Prostate gland (tissue), 2 donors: ENCODE data around the gene HLX. TPM values are rescaled to one million over a fixed set of nuclear protein-coding genes. Genes with fewer than 3 reads are reported as not detected.

Source experiments
- DNase-seq: peaks from one replicate; pipeline ENCODE4 v3.0.0-alpha.2; 2019; ENCODE audit warnings: low spot score
- H3K27ac ChIP-seq, 2 donors: fragments of 200-600 bp; sonication (generic); 2 replicates each; pipeline ENCODE4 v1.5.1; 2017 to 2019
- H3K27me3 ChIP-seq: fragments of 200-600 bp; sonication (generic); replicated peaks from 2 replicates; pipeline ENCODE4 v1.5.1; 2019; ENCODE audit not compliant: insufficient read depth
- H3K36me3 ChIP-seq, 2 donors: fragments of 200-600 bp; sonication (generic); 1 replicate in 1 of 2; 2 replicates in 1 of 2; pipeline versions ENCODE4 v1.5.1 to v1.8.1; 2017 to 2019
- H3K4me1 ChIP-seq: fragments of 200-600 bp; sonication (generic); replicated peaks from 2 replicates; pipeline ENCODE4 v1.5.1; 2019
- H3K4me3 ChIP-seq, 2 donors: fragments of 200-600 bp; sonication (generic); 2 replicates each; pipeline ENCODE4 v1.5.1; 2017 to 2019
- H3K9me3 ChIP-seq: fragments of 200-600 bp; sonication (generic); 2 replicates; pipeline ENCODE4 v1.5.1; 2017
- CTCF ChIP-seq, 4 experiments: fragments of 200-600 bp in 2 of 4; fragments of 450-650 bp in 2 of 4; sonication (generic) in 2 of 4; IDR thresholded peaks; 1 replicate in 3 of 4; 2 replicates in 1 of 4; pipeline ENCODE4 v1.5.1; 2016 to 2019; ENCODE audit warnings: antibody characterized with exemption in 4 of 4, mild to moderate bottlenecking in 2 of 4, moderate library complexity in 2 of 4
- POLR2A ChIP-seq: fragments of 450-650 bp; IDR thresholded peaks from one replicate; pipeline ENCODE4 v1.6.1; 2016; ENCODE audit warnings: antibody characterized with exemption, mild to moderate bottlenecking
- POLR2AphosphoS5 ChIP-seq: sonication (generic); formaldehyde crosslinking; IDR thresholded peaks from one replicate; pipeline ENCODE4 v1.6.1; 2017; ENCODE audit warnings: antibody characterized with exemption
- WGBS: methylation state at CpG from one replicate; pipeline ENCODE4 v1.1.5; 2018; 5-methylcytosine and 5-hydroxymethylcytosine counted together
- intact Hi-C: fragments of 100-400 bp; cut with DNase I; formaldehyde crosslinking; loops from one replicate; pipeline ENCODE4 v1.14.2; 2022
- total RNA-seq, 2 donors: library from RNA; depleted of rRNA; stranded (reverse); fragments of >200 nt; gene quantifications; one replicate each; pipeline ENCODE4 v1.1.0, GENCODE V29; 2016

The HLX gene
- total RNA-seq, 2 donors from 2014 or later: 2.3 to 8.2 TPM

- 40% methylated on average over 46 of the region's 54 CpGs for WGBS
- Histone ChIP-seq H3K9me3 (no peaks in the 10 kb centered on the region), H3K27ac (no peak overlapping the region), H3K27me3 (peaks cover 5% of the 10 kb centered on the region), H3K4me3 (no peak overlapping the region), H3K4me1 (no peaks in the 10 kb centered on the region), H3K36me3 (no peaks in the 10 kb centered on the region)
- intact Hi-C loops: loop anchor here (5.0 to 10.0 kb wide), 2 partner anchors 328 to 1581 kb away; no protein-coding TSS in a partner anchor
- no peak for DNase-seq
- TF ChIP-seq POLR2AphosphoS5: no peak
- no peak for TF ChIP-seq CTCF (IDR thresholded peaks at IDR 0.05)
- TF ChIP-seq POLR2A: no peak
Measured at GRCh38 chr1:220876511-220877376, 2.5 kb upstream of the HLX start.

GRCh38 chr1:220877377-220878095 lies 1.7 kb upstream of the HLX start:
- no peak for TF ChIP-seq CTCF (IDR thresholded peaks at IDR 0.05)
- no peak for TF ChIP-seq POLR2AphosphoS5
- TF ChIP-seq POLR2A: no peak
- no peaks in the 10 kb centered on the region for H3K4me1 ChIP-seq
- WGBS: 36% methylated on average over 26 of the region's 26 CpGs
- H3K27me3 ChIP-seq: peaks cover 9% of the 10 kb centered on the region
- intact Hi-C loops: loop anchor here (5.0 to 10.0 kb wide), 2 partner anchors 327 to 1580 kb away; no protein-coding TSS in a partner anchor
- H3K36me3 ChIP-seq: no peaks in the 10 kb centered on the region
- no peak for DNase-seq
- no peak overlapping the region for H3K4me3 ChIP-seq
- no peak overlapping the region for H3K27ac ChIP-seq
- H3K9me3 ChIP-seq: no peaks in the 10 kb centered on the region

DNA sequence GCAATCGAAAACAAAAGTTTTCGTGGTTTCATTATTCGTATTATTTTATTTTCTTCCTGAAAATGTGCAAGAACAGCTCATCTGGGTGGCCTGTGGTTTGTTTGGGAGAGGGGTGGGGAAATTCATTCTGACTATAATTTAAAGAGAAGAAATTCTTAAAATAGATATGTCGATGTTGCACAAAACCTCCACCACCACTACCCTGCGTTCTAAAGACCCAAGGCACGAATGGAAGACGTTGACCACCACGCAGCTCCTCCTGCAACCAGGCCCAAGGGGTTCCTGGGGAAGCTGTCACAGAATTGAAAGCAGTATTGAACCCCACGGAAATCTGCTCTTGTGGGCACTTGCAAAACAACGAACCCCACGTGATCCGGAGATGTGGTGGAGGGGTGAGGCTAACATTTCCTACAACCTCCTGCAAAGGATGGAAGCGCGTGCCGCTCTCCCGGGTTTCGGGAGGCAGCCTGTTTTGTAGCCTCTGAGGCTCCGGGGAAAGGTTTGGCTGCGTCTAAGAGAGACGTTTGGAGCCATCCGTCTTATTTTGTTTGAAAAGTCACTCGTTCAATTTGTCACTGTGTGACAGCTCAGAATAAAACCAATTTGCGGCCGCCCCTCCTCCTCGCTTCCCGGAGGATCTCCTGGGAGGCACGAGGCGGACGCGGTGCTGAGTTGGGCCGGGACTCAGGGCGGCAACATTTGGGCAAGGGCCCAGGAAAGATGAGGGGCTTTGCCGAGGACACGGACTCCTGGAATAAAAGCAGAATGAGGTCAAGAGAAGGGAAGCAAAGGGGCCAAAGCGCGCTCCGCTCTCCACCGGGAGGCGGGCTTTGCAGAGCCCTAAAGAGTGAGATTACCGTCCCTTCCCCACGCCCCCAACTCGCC lies 810 bp upstream of the HLX start:
- intact Hi-C loops: loop anchor here (5.0 to 10.0 kb wide), 2 partner anchors 326 to 1579 kb away; no protein-coding TSS in a partner anchor
- Histone ChIP-seq H3K27ac (peak overlapping the region in 1 of 2 donors; percentile 30), H3K4me1 (no peaks in the 10 kb centered on the region), H3K4me3 (peak overlapping the region; percentile 50 to 67), H3K36me3 (no peaks in the 10 kb centered on the region), H3K9me3 (no peaks in the 10 kb centered on the region), H3K27me3 (peaks cover 9% of the 10 kb centered on the region)
- WGBS: 20% methylated on average over 40 of the region's 42 CpGs
- no peak for DNase-seq
- TF ChIP-seq CTCF (IDR thresholded peaks at IDR 0.05) (no peak), POLR2AphosphoS5 (no peak), POLR2A (no peak)

GRCh38 chr1:220879509-220880361 lies 492 bp downstream of the HLX start:
- peak overlapping the region; percentile 50 to 67 for H3K4me3 ChIP-seq
- no peaks in the 10 kb centered on the region for H3K4me1 ChIP-seq
- WGBS: 2% methylated on average over 75 of the region's 94 CpGs
- no peaks in the 10 kb centered on the region for H3K36me3 ChIP-seq
- peaks cover 16% of the 10 kb centered on the region for H3K27me3 ChIP-seq
- intact Hi-C loops: loop anchor here (5.0 to 10.0 kb wide), 2 partner anchors 325 to 1578 kb away; no protein-coding TSS in a partner anchor
- peak overlapping the region; percentile 72 to 80 for H3K27ac ChIP-seq
- no peaks in the 10 kb centered on the region for H3K9me3 ChIP-seq
- no peak for DNase-seq
- no peak for TF ChIP-seq CTCF (IDR thresholded peaks at IDR 0.05)
- no peak for TF ChIP-seq POLR2AphosphoS5
- no peak for TF ChIP-seq POLR2A
